Thoracic aorta (tissue), 2 donors: ENCODE results near the gene RUBCN. TPM values are rescaled to one million over a fixed set of nuclear protein-coding genes. Genes with fewer than 3 reads are reported as not detected.

ENCODE experiments used
- ATAC-seq: fragments of 150-250 bp; one replicate; pipeline ENCODE4 v1.8.0; 2017; ENCODE audit warnings: low read depth; ENCODE audit not compliant: insufficient number of reproducible peaks, low FRiP score
- DNase-seq: peaks from one replicate; pipeline ENCODE4 v3.0.0-alpha.2; 2020; ENCODE audit warnings: low spot score
- H3K27ac ChIP-seq, 2 donors: fragments of 200-600 bp; sonication (generic); 1 replicate in 1 of 2; 2 replicates in 1 of 2; pipeline ENCODE4 v1.5.1; 2016; ENCODE audit warnings: mild to moderate bottlenecking in 2 of 2, moderate library complexity in 2 of 2
- H3K27me3 ChIP-seq: fragments of 200-600 bp; sonication (generic); replicated peaks from 2 replicates; pipeline ENCODE4 v1.6.0; 2016; ENCODE audit warnings: mild to moderate bottlenecking; ENCODE audit not compliant: insufficient read depth
- H3K36me3 ChIP-seq: fragments of 200-600 bp; sonication (generic); one replicate; pipeline ENCODE4 v1.5.1; 2016
- H3K4me1 ChIP-seq, 2 donors: fragments of 200-600 bp; sonication (generic); 1 replicate in 1 of 2; 2 replicates in 1 of 2; pipeline versions ENCODE4 v1.5.1 to v1.6.0; 2016; ENCODE audit warnings: low read depth in 2 of 2, mild to moderate bottlenecking in 1 of 2; ENCODE audit not compliant: control insufficient read depth in 1 of 2
- H3K4me3 ChIP-seq: fragments of 200-600 bp; sonication (generic); 2 replicates; pipeline ENCODE4 v1.5.1; 2016; ENCODE audit warnings: mild to moderate bottlenecking
- H3K9me3 ChIP-seq: fragments of 200-600 bp; sonication (generic); 2 replicates; pipeline ENCODE4 v1.5.1; 2016
- CTCF ChIP-seq: fragments of 200-600 bp; sonication (generic); IDR thresholded peaks from one replicate; pipeline ENCODE4 v1.5.1; 2019; ENCODE audit warnings: antibody characterized with exemption
- total RNA-seq, 2 donors: library from RNA; depleted of rRNA; stranded (reverse); fragments of >200 nt; gene quantifications; one replicate each; pipeline versions ENCODE4 v1.1.0 to v1.2.3, GENCODE V29; 2016

RUBCN gene
- total RNA-seq, 2 donors from 2014 or later, result 52.1 to 67.3 TPM

DNA sequence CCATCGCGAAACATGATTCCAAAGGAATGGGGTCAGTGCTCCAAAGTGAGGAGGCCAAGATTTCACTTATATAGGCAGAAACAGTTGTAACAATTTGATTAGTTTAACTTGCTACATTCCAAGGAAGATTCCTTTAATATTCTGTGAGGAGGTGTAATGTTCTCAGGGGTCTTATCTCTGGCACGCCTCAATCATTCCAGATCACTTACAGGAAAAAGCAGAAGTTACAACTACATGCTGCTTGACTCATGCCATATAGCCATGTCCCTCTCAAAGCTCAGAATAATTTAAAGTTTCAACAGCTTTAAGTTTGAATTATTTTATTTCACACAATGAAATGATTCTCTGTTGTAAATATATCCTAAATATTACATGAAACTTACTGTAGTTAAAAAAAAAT lies 9.5 kb upstream of the RUBCN start:
- Histone ChIP-seq H3K4me1 (peaks cover 5 to 13% of the 10 kb centered on the region in 2 donors), H3K4me3 (no peak overlapping the region)

GRCh38 chr3:197742787-197743186 lies 6.1 kb upstream of the RUBCN start:
- H3K4me1 ChIP-seq, result peaks cover 0 to 3% of the 10 kb centered on the region in 2 donors
- H3K4me3 ChIP-seq, result no peak overlapping the region
- H3K27me3 ChIP-seq, result no peaks in the 10 kb centered on the region
- TF ChIP-seq CTCF, result no peak
- no peaks in the 10 kb centered on the region for H3K36me3 ChIP-seq
- ATAC-seq (no peak), DNase-seq (no peak)
- H3K9me3 ChIP-seq, result no peaks in the 10 kb centered on the region
- H3K27ac ChIP-seq, result no peak overlapping the region

More for the DNA sequence above, 9.5 kb upstream of the RUBCN start:
- H3K36me3 ChIP-seq, result no peaks in the 10 kb centered on the region
- TF ChIP-seq CTCF, result no peak
- no peaks in the 10 kb centered on the region for H3K9me3 ChIP-seq
- no peak for ATAC-seq
- no peak for DNase-seq
- H3K27ac ChIP-seq, result no peak overlapping the region
- H3K27me3 ChIP-seq, result no peaks in the 10 kb centered on the region

- Histone ChIP-seq H3K9me3 (no peaks in the 10 kb centered on the region), H3K27ac (peak overlapping the region; percentile 74 to 79), H3K4me1 (peaks cover 7 to 22% of the 10 kb centered on the region in 2 donors), H3K4me3 (peak overlapping the region; percentile 99), H3K27me3 (no peaks in the 10 kb centered on the region), H3K36me3 (no peaks in the 10 kb centered on the region)
- DNase-seq, result no peak
- ATAC-seq, result no peak
- TF ChIP-seq CTCF, result no peak
Observed at GRCh38 chr3:197737749-197738462, 1.2 kb upstream of the RUBCN start.

DNA sequence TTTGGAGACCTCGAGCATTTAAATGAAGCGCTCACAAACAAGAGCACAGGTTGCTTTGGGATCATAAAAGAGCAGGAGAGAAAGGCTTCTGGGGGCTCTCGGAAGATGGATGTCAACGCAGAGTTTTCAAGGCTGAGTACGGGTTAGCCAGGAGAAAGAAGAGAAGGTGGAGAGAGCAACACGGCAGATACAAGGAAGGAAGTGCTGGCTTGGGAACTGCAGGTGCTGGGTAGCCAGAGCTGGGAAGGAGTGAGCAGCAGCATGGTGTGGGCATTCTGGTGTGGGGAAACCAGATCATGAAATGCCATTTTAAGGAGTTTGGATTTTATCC lies 580 bp upstream of the RUBCN start:
- Histone ChIP-seq H3K36me3 (no peaks in the 10 kb centered on the region), H3K4me1 (peaks cover 7 to 22% of the 10 kb centered on the region in 2 donors), H3K9me3 (no peaks in the 10 kb centered on the region), H3K27ac (peak overlapping the region; percentile 74 to 79), H3K27me3 (no peaks in the 10 kb centered on the region), H3K4me3 (peak overlapping the region; percentile 99)
- ATAC-seq (peak; percentile 23), DNase-seq (no peak)
- no peak for TF ChIP-seq CTCF

GRCh38 chr3:197736010-197736490 lies 654 bp downstream of the RUBCN start:
- Histone ChIP-seq H3K27ac (peak overlapping the region; percentile 79 to 89), H3K4me3 (peak overlapping the region; percentile 99), H3K9me3 (no peaks in the 10 kb centered on the region), H3K27me3 (no peaks in the 10 kb centered on the region), H3K4me1 (peaks cover 7 to 22% of the 10 kb centered on the region in 2 donors), H3K36me3 (no peaks in the 10 kb centered on the region)
- no peak for TF ChIP-seq CTCF
- DNase-seq (no peak), ATAC-seq (no peak)
